ENCODE results near the gene FPGS.
"Not testable (repeated sequence)": the region's sequence is repeated elsewhere in the genome, so short reads cannot be mapped to it uniquely, and the experiment has no call there.

Gene FPGS

GRCh38 chr9:127778280-127779135, 24.2 kb upstream of the FPGS start, which contains the start of gene SH2D3C:
Gene SH2D3C (minus strand): TSS chr9:127778666. CDS start chr9:127778627, 39 bp downstream.
- H3K9me3 Mint-ChIP-seq, result no peaks in the 10 kb centered on the region
- DNase-seq, result peak; percentile 67
- peak; percentile 13 for ATAC-seq
- H3K27ac Mint-ChIP-seq, result peak within 1 kb of the TSS; percentile 100
- H3K27me3 Mint-ChIP-seq, result no peaks in the 10 kb centered on the region
- peaks cover 10% of the 10 kb centered on the region for H3K36me3 Mint-ChIP-seq (ENCODE audit: low read depth)
- peak within 1 kb of the TSS; percentile 99 for H3K4me3 Mint-ChIP-seq
- H3K4me1 Mint-ChIP-seq, result peaks cover 67% of the 10 kb centered on the region

- Mint-ChIP-seq H3K4me3 (peak overlapping the region; percentile 99), H3K36me3 (ENCODE audit: low read depth) (peaks cover 5% of the 10 kb centered on the region), H3K27ac (peak overlapping the region; percentile 100), H3K27me3 (no peaks in the 10 kb centered on the region), H3K4me1 (peaks cover 70% of the 10 kb centered on the region), H3K9me3 (no peaks in the 10 kb centered on the region)
- DNase-seq (peak; percentile 65), ATAC-seq (peak; percentile 79)
Observed at GRCh38 chr9:127779136-127779981, 23.3 kb upstream of the FPGS start.

GRCh38 chr9:127780126-127780885, 22.4 kb upstream of the FPGS start:
- no peaks in the 10 kb centered on the region for H3K9me3 Mint-ChIP-seq
- peak overlapping the region; percentile 34 for H3K4me3 Mint-ChIP-seq
- peaks cover 70% of the 10 kb centered on the region for H3K4me1 Mint-ChIP-seq
- ATAC-seq (no peak), DNase-seq (no peak)
- H3K27ac Mint-ChIP-seq, result peak overlapping the region; percentile 100
- peaks cover 3% of the 10 kb centered on the region for H3K36me3 Mint-ChIP-seq (ENCODE audit: low read depth)
- no peaks in the 10 kb centered on the region for H3K27me3 Mint-ChIP-seq

GRCh38 chr9:127780909-127781308, 21.8 kb upstream of the FPGS start:
- not testable (repeated sequence) for ATAC-seq; DNase-seq; H3K9me3 Mint-ChIP-seq; H3K4me3 Mint-ChIP-seq; H3K27me3 Mint-ChIP-seq; H3K36me3 Mint-ChIP-seq (ENCODE audit: low read depth)
- Mint-ChIP-seq H3K27ac (peak overlapping the region; percentile 86), H3K4me1 (peaks cover 68% of the 10 kb centered on the region)

- H3K27ac Mint-ChIP-seq, result peak overlapping the region; percentile 86
- H3K4me3 Mint-ChIP-seq, result peak overlapping the region; percentile 45
- H3K36me3 Mint-ChIP-seq (ENCODE audit: low read depth), result peaks cover 7% of the 10 kb centered on the region
Observed at GRCh38 chr9:127781806-127782205, 20.9 kb upstream of the FPGS start.

GRCh38 chr9:127783111-127784008, 19.3 kb upstream of the FPGS start:
- H3K4me3 Mint-ChIP-seq, result peak overlapping the region; percentile 74
- H3K36me3 Mint-ChIP-seq (ENCODE audit: low read depth), result peaks cover 16% of the 10 kb centered on the region
- H3K27ac Mint-ChIP-seq, result peak overlapping the region; percentile 95
- ATAC-seq (peak; percentile 29), DNase-seq (peak; percentile 83)
- no peaks in the 10 kb centered on the region for H3K27me3 Mint-ChIP-seq
- no peaks in the 10 kb centered on the region for H3K9me3 Mint-ChIP-seq
- peaks cover 73% of the 10 kb centered on the region for H3K4me1 Mint-ChIP-seq

More at GRCh38 chr9:127781806-127782205, 20.9 kb upstream of the FPGS start:
- Mint-ChIP-seq H3K9me3 (no peaks in the 10 kb centered on the region), H3K27me3 (no peaks in the 10 kb centered on the region), H3K4me1 (peaks cover 63% of the 10 kb centered on the region)
- ATAC-seq (no peak), DNase-seq (no peak)

- DNase-seq (peak; percentile 91), ATAC-seq (peak; percentile 15)
- Mint-ChIP-seq H3K4me1 (peaks cover 76% of the 10 kb centered on the region), H3K36me3 (ENCODE audit: low read depth) (peaks cover 33% of the 10 kb centered on the region), H3K9me3 (no peaks in the 10 kb centered on the region), H3K27ac (peak overlapping the region; percentile 95), H3K27me3 (no peaks in the 10 kb centered on the region), H3K4me3 (peak overlapping the region; percentile 94)
Observed at GRCh38 chr9:127785023-127785932, 17.4 kb upstream of the FPGS start.

GRCh38 chr9:127785933-127786772, 16.5 kb upstream of the FPGS start, which contains the start of gene CDK9:
Gene CDK9 (plus strand): TSS chr9:127786034. CDS start chr9:127786149, 115 bp downstream.
- no peaks in the 10 kb centered on the region for H3K27me3 Mint-ChIP-seq
- no peaks in the 10 kb centered on the region for H3K9me3 Mint-ChIP-seq
- ATAC-seq (peak; percentile 62), DNase-seq (peak; percentile 95)
- H3K27ac Mint-ChIP-seq, result peak within 1 kb of the TSS; percentile 95
- H3K4me3 Mint-ChIP-seq, result peak within 1 kb of the TSS; percentile 94
- peaks cover 40% of the 10 kb centered on the region for H3K36me3 Mint-ChIP-seq (ENCODE audit: low read depth)
- peaks cover 76% of the 10 kb centered on the region for H3K4me1 Mint-ChIP-seq

GRCh38 chr9:127786773-127787104, 15.9 kb upstream of the FPGS start:
- Mint-ChIP-seq H3K36me3 (ENCODE audit: low read depth) (peaks cover 45% of the 10 kb centered on the region), H3K4me1 (peaks cover 70% of the 10 kb centered on the region), H3K27ac (peak overlapping the region; percentile 95), H3K27me3 (no peaks in the 10 kb centered on the region), H3K9me3 (no peaks in the 10 kb centered on the region), H3K4me3 (peak overlapping the region; percentile 94)
- DNase-seq (no peak), ATAC-seq (no peak)

GRCh38 chr9:127788337-127789011, 14.2 kb upstream of the FPGS start:
- ATAC-seq (peak; percentile 59), DNase-seq (peak; percentile 77)
- peak overlapping the region; percentile 85 for H3K27ac Mint-ChIP-seq
- no peaks in the 10 kb centered on the region for H3K27me3 Mint-ChIP-seq
- H3K9me3 Mint-ChIP-seq, result no peaks in the 10 kb centered on the region
- H3K4me1 Mint-ChIP-seq, result peaks cover 59% of the 10 kb centered on the region
- H3K4me3 Mint-ChIP-seq, result peak overlapping the region; percentile 56
- H3K36me3 Mint-ChIP-seq (ENCODE audit: low read depth), result peaks cover 52% of the 10 kb centered on the region

GRCh38 chr9:127789179-127789578, 13.5 kb upstream of the FPGS start:
- DNase-seq (no peak), ATAC-seq (no peak)
- peak overlapping the region; percentile 85 for H3K27ac Mint-ChIP-seq
- H3K27me3 Mint-ChIP-seq, result no peaks in the 10 kb centered on the region
- H3K9me3 Mint-ChIP-seq, result no peaks in the 10 kb centered on the region
- no peak overlapping the region for H3K4me3 Mint-ChIP-seq
- peaks cover 54% of the 10 kb centered on the region for H3K36me3 Mint-ChIP-seq (ENCODE audit: low read depth)
- H3K4me1 Mint-ChIP-seq, result peaks cover 52% of the 10 kb centered on the region

Measured in activated naive CD8-positive, alpha-beta T cell treated with anti-CD3 and anti-CD28 coated beads, Interleukin-2, amount 50 U/mL, for 24 hours (primary cell).